ENCODE measurements around the gene POLR2J.
"Not testable (repeated sequence)": the region's sequence is repeated elsewhere in the genome, so short reads cannot be mapped to it uniquely, and the experiment has no call there.

GRCh38 chr7:102479209-102479584 is 475 bp upstream of the POLR2J start:
- TF ChIP-seq CTCF, POLR2A (IDR thresholded peaks at IDR 0.05): not testable (repeated sequence)
